Prostate gland (tissue), 2 donors: ENCODE results near the gene NR5A1. TPM values are rescaled to one million over a fixed set of nuclear protein-coding genes. Genes with fewer than 3 reads are reported as not detected.

Source experiments
- DNase-seq: peaks from one replicate; pipeline ENCODE4 v3.0.0-alpha.2; 2019; ENCODE audit warnings: low spot score
- H3K27ac ChIP-seq, 2 donors: fragments of 200-600 bp; sonication (generic); 2 replicates each; pipeline ENCODE4 v1.5.1; 2017 to 2019
- H3K27me3 ChIP-seq: fragments of 200-600 bp; sonication (generic); replicated peaks from 2 replicates; pipeline ENCODE4 v1.5.1; 2019; ENCODE audit not compliant: insufficient read depth
- H3K36me3 ChIP-seq, 2 donors: fragments of 200-600 bp; sonication (generic); 1 replicate in 1 of 2; 2 replicates in 1 of 2; pipeline versions ENCODE4 v1.5.1 to v1.8.1; 2017 to 2019
- H3K4me1 ChIP-seq: fragments of 200-600 bp; sonication (generic); replicated peaks from 2 replicates; pipeline ENCODE4 v1.5.1; 2019
- H3K4me3 ChIP-seq, 2 donors: fragments of 200-600 bp; sonication (generic); 2 replicates each; pipeline ENCODE4 v1.5.1; 2017 to 2019
- H3K9me3 ChIP-seq: fragments of 200-600 bp; sonication (generic); 2 replicates; pipeline ENCODE4 v1.5.1; 2017
- POLR2A ChIP-seq: fragments of 450-650 bp; IDR thresholded peaks from one replicate; pipeline ENCODE4 v1.6.1; 2016; ENCODE audit warnings: antibody characterized with exemption, mild to moderate bottlenecking
- POLR2AphosphoS5 ChIP-seq: sonication (generic); formaldehyde crosslinking; IDR thresholded peaks from one replicate; pipeline ENCODE4 v1.6.1; 2017; ENCODE audit warnings: antibody characterized with exemption
- WGBS: methylation state at CpG from one replicate; pipeline ENCODE4 v1.1.5; 2018; 5-methylcytosine and 5-hydroxymethylcytosine counted together
- intact Hi-C: fragments of 100-400 bp; cut with DNase I; formaldehyde crosslinking; loops from one replicate; pipeline ENCODE4 v1.14.2; 2022
- total RNA-seq, 2 donors: library from RNA; depleted of rRNA; stranded (reverse); fragments of >200 nt; gene quantifications; one replicate each; pipeline ENCODE4 v1.1.0, GENCODE V29; 2016
- TF ChIP-seq, protein P1 (sequence below), 4 experiments: fragments of 200-600 bp in 2 of 4; fragments of 450-650 bp in 2 of 4; sonication (generic) in 2 of 4; IDR thresholded peaks; 1 replicate in 3 of 4; 2 replicates in 1 of 4; pipeline ENCODE4 v1.5.1; 2016 to 2019; ENCODE audit warnings: antibody characterized with exemption in 4 of 4, mild to moderate bottlenecking in 2 of 4, moderate library complexity in 2 of 4

Gene NR5A1
- total RNA-seq, 2 donors from 2014 or later: 88.4 TPM; not detected in 1

DNA sequence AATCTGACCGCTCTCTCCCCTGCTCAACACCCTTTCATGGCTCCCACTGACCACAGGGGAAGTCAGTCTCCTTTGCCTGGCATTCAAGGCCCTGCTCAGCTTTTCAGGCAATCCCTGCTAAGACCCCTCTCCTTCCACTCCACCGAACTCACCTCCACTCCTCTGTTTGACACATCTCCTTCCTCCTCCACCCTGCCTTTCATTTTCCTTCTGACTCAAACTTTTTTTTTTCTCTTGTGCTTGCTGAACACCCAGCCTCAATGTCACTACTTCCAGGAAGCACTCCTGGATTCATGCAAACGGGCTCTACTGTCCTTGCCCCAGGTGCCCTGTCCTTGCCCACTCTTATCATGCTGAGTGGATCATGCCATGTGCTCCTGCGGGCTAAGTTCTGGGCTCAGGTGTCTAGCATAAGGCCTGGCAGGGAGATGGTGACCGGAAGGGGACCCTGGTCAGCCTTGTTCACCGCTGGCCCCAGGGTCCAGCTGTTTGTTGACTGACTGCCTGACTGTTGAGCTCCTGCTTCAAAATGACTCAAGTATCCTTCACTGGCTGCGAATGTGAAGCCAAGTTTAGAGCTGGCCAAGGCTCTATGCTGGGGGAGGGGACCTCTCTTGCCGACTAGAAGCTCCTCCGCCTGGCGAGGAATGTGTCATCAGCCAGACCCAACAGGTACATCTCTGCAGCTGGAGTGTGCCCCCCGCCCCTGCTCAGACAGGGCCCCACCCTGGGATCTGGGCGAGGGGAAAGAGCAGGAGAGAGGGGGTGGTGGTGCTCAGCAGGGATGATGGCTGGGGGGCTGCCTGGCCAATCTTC is 6.2 kb downstream of the NR5A1 start:
- no peaks in the 10 kb centered on the region for H3K36me3 ChIP-seq
- no peaks in the 10 kb centered on the region for H3K4me1 ChIP-seq
- peaks cover 25% of the 10 kb centered on the region for H3K27me3 ChIP-seq
- H3K4me3 ChIP-seq: no peak overlapping the region
- no peaks in the 10 kb centered on the region for H3K9me3 ChIP-seq
- no peak for DNase-seq
- 72% methylated on average over 12 of the region's 12 CpGs for WGBS
- TF ChIP-seq POLR2AphosphoS5 (no peak), POLR2A (no peak)
- TF ChIP-seq, protein P1, sequence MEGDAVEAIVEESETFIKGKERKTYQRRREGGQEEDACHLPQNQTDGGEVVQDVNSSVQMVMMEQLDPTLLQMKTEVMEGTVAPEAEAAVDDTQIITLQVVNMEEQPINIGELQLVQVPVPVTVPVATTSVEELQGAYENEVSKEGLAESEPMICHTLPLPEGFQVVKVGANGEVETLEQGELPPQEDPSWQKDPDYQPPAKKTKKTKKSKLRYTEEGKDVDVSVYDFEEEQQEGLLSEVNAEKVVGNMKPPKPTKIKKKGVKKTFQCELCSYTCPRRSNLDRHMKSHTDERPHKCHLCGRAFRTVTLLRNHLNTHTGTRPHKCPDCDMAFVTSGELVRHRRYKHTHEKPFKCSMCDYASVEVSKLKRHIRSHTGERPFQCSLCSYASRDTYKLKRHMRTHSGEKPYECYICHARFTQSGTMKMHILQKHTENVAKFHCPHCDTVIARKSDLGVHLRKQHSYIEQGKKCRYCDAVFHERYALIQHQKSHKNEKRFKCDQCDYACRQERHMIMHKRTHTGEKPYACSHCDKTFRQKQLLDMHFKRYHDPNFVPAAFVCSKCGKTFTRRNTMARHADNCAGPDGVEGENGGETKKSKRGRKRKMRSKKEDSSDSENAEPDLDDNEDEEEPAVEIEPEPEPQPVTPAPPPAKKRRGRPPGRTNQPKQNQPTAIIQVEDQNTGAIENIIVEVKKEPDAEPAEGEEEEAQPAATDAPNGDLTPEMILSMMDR (IDR thresholded peaks at IDR 0.05): no peak
- intact Hi-C loops: no loop called here
- H3K27ac ChIP-seq: no peak overlapping the region

DNA sequence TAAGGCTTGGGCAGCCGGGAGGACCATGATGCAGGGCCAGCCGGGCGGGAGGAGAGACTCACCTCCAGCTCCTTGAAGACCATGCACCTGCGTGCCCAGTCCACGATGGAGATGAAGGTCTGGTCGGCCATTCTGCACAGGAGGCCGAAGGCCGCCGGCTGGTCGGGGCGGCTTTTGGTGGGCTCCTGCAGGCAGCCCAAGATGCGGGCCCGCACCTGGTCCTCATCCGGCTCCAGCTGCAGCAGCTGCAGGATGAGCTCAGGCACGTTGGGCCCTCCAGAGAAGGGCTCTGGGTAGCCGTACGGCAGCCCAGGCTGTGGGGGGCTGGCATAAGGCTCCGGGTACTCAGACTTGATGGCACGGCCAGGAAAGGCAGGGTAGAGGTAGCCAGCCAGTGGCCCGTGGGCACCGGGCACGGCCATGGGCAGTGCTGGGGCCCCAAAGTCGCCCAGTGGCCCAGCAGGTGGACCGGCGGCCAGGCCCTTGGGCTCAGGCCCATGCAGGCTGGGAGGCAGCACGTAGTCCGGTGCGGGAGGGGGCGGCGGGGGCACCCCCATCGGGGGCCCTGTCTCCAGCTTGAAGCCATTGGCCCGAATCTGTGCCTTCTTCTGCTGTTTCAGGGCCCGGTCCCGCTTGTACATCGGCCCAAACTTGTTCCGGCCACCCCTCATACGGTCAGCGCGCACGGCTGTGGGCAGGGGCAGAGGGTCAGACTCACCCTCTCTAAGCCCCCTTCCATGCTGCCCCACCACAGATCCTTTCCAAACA is 7.0 kb downstream of the NR5A1 start:
- Histone ChIP-seq H3K4me1 (no peaks in the 10 kb centered on the region), H3K27ac (no peak overlapping the region), H3K4me3 (no peak overlapping the region), H3K36me3 (no peaks in the 10 kb centered on the region), H3K9me3 (no peaks in the 10 kb centered on the region), H3K27me3 (peaks cover 20% of the 10 kb centered on the region)
- TF ChIP-seq POLR2A: no peak
- TF ChIP-seq, protein P1 (IDR thresholded peaks at IDR 0.05): no peak
- no peak for TF ChIP-seq POLR2AphosphoS5
- intact Hi-C loops: no loop called here
- no peak for DNase-seq
- WGBS: 94% methylated on average over 38 of the region's 40 CpGs

DNA sequence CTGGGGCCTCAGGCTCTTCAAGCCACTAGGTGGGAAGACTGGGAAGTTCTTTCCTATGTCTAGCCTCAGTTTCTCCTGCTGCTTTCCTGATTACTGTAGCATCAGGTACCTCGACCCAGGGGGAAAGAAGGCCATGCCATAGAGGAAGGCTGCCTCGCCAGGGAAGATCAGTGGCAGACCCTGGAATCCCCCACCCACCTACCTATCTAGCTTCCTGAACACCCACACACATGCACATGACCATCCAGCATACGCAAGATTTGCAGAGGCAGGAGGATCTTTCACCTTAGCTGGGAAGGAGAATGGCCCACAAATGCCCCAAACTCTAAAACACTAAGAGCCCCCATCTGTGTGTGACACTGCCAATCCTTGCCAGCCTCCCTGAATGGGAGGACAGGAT is 8.0 kb downstream of the NR5A1 start:
- H3K27me3 ChIP-seq: peaks cover 14% of the 10 kb centered on the region
- 97% methylated on average over 3 of the region's 3 CpGs for WGBS
- no peak for DNase-seq

DNA sequence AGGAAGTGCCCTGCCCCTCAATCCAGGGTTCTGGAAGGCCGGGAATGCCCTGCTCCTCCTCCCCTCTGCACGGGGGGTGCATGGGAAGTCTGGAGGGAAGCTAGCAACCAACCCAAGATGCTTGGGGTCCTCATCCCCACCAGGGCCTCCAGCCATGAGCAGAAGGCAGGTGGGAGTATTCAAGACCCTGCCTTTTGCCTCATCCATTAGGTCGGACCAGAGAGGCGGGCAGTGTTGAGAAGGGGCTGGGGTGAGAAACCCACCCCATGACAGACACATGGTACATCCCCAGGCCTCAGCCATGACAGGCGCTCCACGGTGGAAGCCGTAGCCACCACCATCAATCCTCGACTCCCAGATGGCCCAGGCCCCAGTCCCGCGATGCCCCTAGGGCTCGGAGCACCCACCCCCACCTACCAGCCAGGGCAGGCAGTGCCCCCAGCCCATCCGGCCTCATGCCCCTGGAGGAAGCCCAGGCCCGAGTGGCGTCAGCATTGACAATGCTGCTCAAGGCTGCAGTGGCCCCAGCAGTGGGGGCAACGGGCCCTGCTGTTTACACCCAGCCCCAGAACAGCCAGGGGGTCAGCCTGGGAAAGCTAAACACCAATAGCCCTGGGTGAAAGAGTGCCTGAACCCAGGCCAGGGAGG is 8.6 kb downstream of the NR5A1 start:
- intact Hi-C loops: no loop called here
- TF ChIP-seq, protein P1 (IDR thresholded peaks at IDR 0.05): no peak
- TF ChIP-seq POLR2A: no peak
- no peak for TF ChIP-seq POLR2AphosphoS5
- no peak for DNase-seq
- H3K27ac ChIP-seq: no peak overlapping the region
- H3K36me3 ChIP-seq: no peaks in the 10 kb centered on the region
- no peaks in the 10 kb centered on the region for H3K4me1 ChIP-seq
- no peaks in the 10 kb centered on the region for H3K9me3 ChIP-seq
- H3K4me3 ChIP-seq: no peak overlapping the region
- 71% methylated on average over 12 of the region's 15 CpGs for WGBS
- H3K27me3 ChIP-seq: peaks cover 11% of the 10 kb centered on the region

More for the DNA sequence above, 8.0 kb downstream of the NR5A1 start:
- intact Hi-C loops: no loop called here
- Histone ChIP-seq H3K36me3 (no peaks in the 10 kb centered on the region), H3K27ac (no peak overlapping the region), H3K4me3 (no peak overlapping the region), H3K9me3 (no peaks in the 10 kb centered on the region), H3K4me1 (no peaks in the 10 kb centered on the region)
- TF ChIP-seq POLR2AphosphoS5 (no peak), POLR2A (no peak)
- TF ChIP-seq, protein P1 (IDR thresholded peaks at IDR 0.05): no peak
